Progenitor cell of endocrine pancreas (in vitro differentiated cells): ENCODE results near the gene SCUBE1. TPM values are rescaled to one million over a fixed set of nuclear protein-coding genes. Genes with fewer than 3 reads are reported as not detected.

ENCODE experiments used
- DNase-seq: peaks from one replicate; pipeline ENCODE4 v3.0.0; 2021; ENCODE audit warnings: low spot score; ENCODE audit not compliant: unreplicated experiment
- H3K27ac Mint-ChIP-seq: 2 replicates; pipeline ENCODE4 v1.8.0; 2021; ENCODE audit warnings: mild to moderate bottlenecking, moderate library complexity, mixed read lengths
- H3K27me3 Mint-ChIP-seq: 2 replicates; pipeline ENCODE4 v1.8.0; 2021; ENCODE audit warnings: mixed read lengths
- H3K36me3 Mint-ChIP-seq: 2 replicates; pipeline ENCODE4 v1.8.0; 2022; ENCODE audit warnings: mixed read lengths; ENCODE audit not compliant: insufficient read depth
- H3K4me1 Mint-ChIP-seq: 2 replicates; pipeline ENCODE4 v1.8.0; 2021; ENCODE audit warnings: low read depth, mixed read lengths
- H3K4me3 Mint-ChIP-seq: 2 replicates; pipeline ENCODE4 v1.8.0; 2021; ENCODE audit warnings: low read depth, mild to moderate bottlenecking, moderate library complexity, mixed read lengths
- H3K9me3 Mint-ChIP-seq: 2 replicates; pipeline ENCODE4 v1.8.0; 2021; ENCODE audit warnings: low read depth, mixed read lengths
- CTCF ChIP-seq: fragments of 200-600 bp; sonication (generic); IDR thresholded peaks from one replicate; pipeline ENCODE4 v1.5.0; 2021; ENCODE audit warnings: antibody characterized with exemption, mild to moderate bottlenecking; ENCODE audit not compliant: unreplicated experiment
- total RNA-seq: library from RNA; stranded (reverse); gene quantifications from 2 replicates; pipeline ENCODE4 v1.2.1, GENCODE V29; 2021

SCUBE1 gene
- total RNA-seq, 1 donor from 2014 or later, result 4.5 TPM

- H3K4me3 Mint-ChIP-seq, result no peak overlapping the region
- TF ChIP-seq CTCF, result no peak
- H3K9me3 Mint-ChIP-seq, result no peaks in the 10 kb centered on the region
- peaks cover 48% of the 10 kb centered on the region for H3K27me3 Mint-ChIP-seq
- no peak for DNase-seq
- no peak overlapping the region for H3K27ac Mint-ChIP-seq
- H3K4me1 Mint-ChIP-seq, result no peaks in the 10 kb centered on the region
- H3K36me3 Mint-ChIP-seq, result no peaks in the 10 kb centered on the region
Observed at GRCh38 chr22:43338766-43339345, 4.3 kb downstream of the SCUBE1 start.

DNA sequence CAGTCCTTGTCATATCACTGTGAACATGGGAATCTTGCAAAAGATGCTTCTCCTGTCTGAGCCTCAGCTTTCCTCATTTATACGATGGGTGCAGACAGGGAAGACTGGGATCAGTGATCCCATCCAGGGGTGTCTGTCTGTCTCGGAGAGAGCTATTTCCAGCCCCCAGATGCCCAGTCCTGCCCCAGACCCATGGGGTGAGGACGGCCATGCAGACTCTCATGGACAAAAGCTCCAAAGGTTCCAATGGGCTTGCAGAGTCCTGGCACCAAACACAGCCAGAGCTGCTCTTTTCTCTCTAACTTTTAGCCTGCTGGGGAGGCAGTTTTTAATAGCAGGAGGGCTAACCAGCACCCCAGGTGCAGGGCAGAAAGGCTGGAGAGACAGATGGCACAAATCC lies 5.2 kb downstream of the SCUBE1 start:
- peaks cover 57% of the 10 kb centered on the region for H3K27me3 Mint-ChIP-seq
- H3K9me3 Mint-ChIP-seq, result no peaks in the 10 kb centered on the region
- DNase-seq, result no peak
- H3K27ac Mint-ChIP-seq, result no peak overlapping the region
- no peaks in the 10 kb centered on the region for H3K36me3 Mint-ChIP-seq
- TF ChIP-seq CTCF, result no peak
- no peak overlapping the region for H3K4me3 Mint-ChIP-seq
- H3K4me1 Mint-ChIP-seq, result no peaks in the 10 kb centered on the region

- no peak for DNase-seq
- no peak overlapping the region for H3K4me3 Mint-ChIP-seq
- TF ChIP-seq CTCF, result no peak
- no peaks in the 10 kb centered on the region for H3K9me3 Mint-ChIP-seq
- no peaks in the 10 kb centered on the region for H3K36me3 Mint-ChIP-seq
- no peaks in the 10 kb centered on the region for H3K4me1 Mint-ChIP-seq
- no peak overlapping the region for H3K27ac Mint-ChIP-seq
- peaks cover 60% of the 10 kb centered on the region for H3K27me3 Mint-ChIP-seq
Observed at GRCh38 chr22:43337385-43337784, 5.8 kb downstream of the SCUBE1 start.

- no peaks in the 10 kb centered on the region for H3K9me3 Mint-ChIP-seq
- peaks cover 54% of the 10 kb centered on the region for H3K27me3 Mint-ChIP-seq
- peaks cover 12% of the 10 kb centered on the region for H3K4me1 Mint-ChIP-seq
- no peak for TF ChIP-seq CTCF
- no peaks in the 10 kb centered on the region for H3K36me3 Mint-ChIP-seq
- H3K4me3 Mint-ChIP-seq, result no peak overlapping the region
- DNase-seq, result no peak
- no peak overlapping the region for H3K27ac Mint-ChIP-seq
Observed at GRCh38 chr22:43334378-43334777, 8.8 kb downstream of the SCUBE1 start.

DNA sequence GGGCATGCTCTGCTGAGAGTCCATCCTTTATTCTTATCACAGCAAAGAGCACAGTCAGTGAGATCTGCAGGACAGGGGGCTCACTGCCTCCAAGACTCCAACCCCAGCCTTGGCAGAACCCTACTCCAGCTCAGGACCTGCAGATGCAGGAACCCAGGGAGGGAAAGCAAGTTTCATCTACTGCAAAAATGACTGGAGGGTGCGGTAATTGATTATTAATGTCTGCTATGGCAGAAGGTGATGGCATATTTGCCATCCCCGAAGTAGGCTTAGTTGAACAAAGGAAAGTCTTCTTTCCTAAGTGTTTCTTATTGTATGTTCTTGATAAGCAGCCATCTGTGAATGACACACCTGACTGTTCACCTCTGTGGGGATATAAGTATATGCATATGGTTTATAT lies 9.2 kb downstream of the SCUBE1 start:
- Mint-ChIP-seq H3K4me3 (no peak overlapping the region), H3K9me3 (no peaks in the 10 kb centered on the region), H3K4me1 (peaks cover 12% of the 10 kb centered on the region), H3K36me3 (no peaks in the 10 kb centered on the region), H3K27ac (no peak overlapping the region), H3K27me3 (peaks cover 50% of the 10 kb centered on the region)
- no peak for TF ChIP-seq CTCF
- no peak for DNase-seq
